Sigmoid colon (tissue), 4 donors: ENCODE results near the gene HNRNPUL1.

Experiments used
- EP300 ChIP-seq, 4 donors: sonication (generic); formaldehyde crosslinking; IDR thresholded peaks; one replicate each; pipeline ENCODE4 v1.6.1; 2017; ENCODE audit warnings: antibody characterized with exemption in 4 of 4
- POLR2A ChIP-seq, 2 donors: fragments of 450-650 bp; IDR thresholded peaks; one replicate each; pipeline ENCODE4 v1.6.1; 2016; ENCODE audit warnings: antibody characterized with exemption in 2 of 2, mild to moderate bottlenecking in 2 of 2, moderate library complexity in 2 of 2
- TF ChIP-seq, protein P1 (sequence below), 4 experiments: fragments of 450-650 bp in 3 of 4; fragments of 200-600 bp in 1 of 4; IDR thresholded peaks; one replicate each; pipeline ENCODE4 v1.5.1; 2016 to 2019; ENCODE audit warnings: antibody characterized with exemption in 4 of 4, mild to moderate bottlenecking in 3 of 4, moderate library complexity in 2 of 4

DNA sequence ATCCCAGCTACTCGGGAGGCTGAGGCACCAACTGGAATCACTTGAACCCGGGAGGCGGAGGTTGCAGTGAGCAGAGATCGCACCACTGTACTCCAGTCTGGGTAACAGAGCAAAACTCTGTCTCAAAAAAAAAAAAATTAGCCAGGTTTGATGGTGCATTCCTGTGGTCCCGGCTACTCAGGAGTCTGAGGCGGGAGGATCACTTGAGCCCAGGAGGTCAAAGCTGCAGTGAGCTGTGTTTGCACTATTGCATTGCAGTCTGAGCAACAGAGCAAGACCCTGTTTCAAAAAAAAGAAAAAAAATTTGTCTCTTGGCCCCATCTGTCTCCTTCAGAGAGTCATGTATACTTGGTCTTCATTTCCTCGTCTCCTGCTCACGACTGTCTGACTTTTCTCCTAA is 47.4 kb downstream of the HNRNPUL1 start:
- TF ChIP-seq, protein P1, sequence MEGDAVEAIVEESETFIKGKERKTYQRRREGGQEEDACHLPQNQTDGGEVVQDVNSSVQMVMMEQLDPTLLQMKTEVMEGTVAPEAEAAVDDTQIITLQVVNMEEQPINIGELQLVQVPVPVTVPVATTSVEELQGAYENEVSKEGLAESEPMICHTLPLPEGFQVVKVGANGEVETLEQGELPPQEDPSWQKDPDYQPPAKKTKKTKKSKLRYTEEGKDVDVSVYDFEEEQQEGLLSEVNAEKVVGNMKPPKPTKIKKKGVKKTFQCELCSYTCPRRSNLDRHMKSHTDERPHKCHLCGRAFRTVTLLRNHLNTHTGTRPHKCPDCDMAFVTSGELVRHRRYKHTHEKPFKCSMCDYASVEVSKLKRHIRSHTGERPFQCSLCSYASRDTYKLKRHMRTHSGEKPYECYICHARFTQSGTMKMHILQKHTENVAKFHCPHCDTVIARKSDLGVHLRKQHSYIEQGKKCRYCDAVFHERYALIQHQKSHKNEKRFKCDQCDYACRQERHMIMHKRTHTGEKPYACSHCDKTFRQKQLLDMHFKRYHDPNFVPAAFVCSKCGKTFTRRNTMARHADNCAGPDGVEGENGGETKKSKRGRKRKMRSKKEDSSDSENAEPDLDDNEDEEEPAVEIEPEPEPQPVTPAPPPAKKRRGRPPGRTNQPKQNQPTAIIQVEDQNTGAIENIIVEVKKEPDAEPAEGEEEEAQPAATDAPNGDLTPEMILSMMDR (IDR thresholded peaks at IDR 0.05), result no peak
- TF ChIP-seq EP300 (IDR thresholded peaks at IDR 0.05), result no peak
- TF ChIP-seq POLR2A (IDR thresholded peaks at IDR 0.05), result no peak
